IMR-90 (cell line): ENCODE measurements around the gene GALNT9. TPM values are rescaled to one million over a fixed set of nuclear protein-coding genes. Genes with fewer than 3 reads are reported as not detected.

ENCODE experiments used
- ATAC-seq: fragments of 200-7000 bp; cut with Tn5 transposase; 2 replicates; pipeline ENCODE4 v1.9.1; 2020; ENCODE audit warnings: low read depth, mild to moderate bottlenecking, moderate library complexity
- BruUV-seq: library from RNA; stranded (reverse); fragments of 400-500 nt; replicated peaks from 2 replicates; lab custom pipeline; 2021; lab: Mats Ljungman, UMichigan
- CTCF ChIA-PET: fragments of 300-600 bp; formaldehyde crosslinking; extraction: SDS; loops from one replicate; lab custom pipeline; 2021; ENCODE audit warnings: antibody characterized with exemption; lab: Yijun Ruan, JAX
- POLR2A ChIA-PET: fragments of 300-600 bp; sonication (Branson Sonifier 250); formaldehyde crosslinking; loops from one replicate; lab custom pipeline; 2022; ENCODE audit warnings: antibody characterized with exemption; ENCODE audit not compliant: unreplicated experiment; lab: Charles Lee
- DNase-seq: peaks from one replicate; pipeline ENCODE4 v3.0.0; 2013
- H2AFZ ChIP-seq: replicated peaks from 2 replicates; pipeline ENCODE3; 2013; ENCODE audit warnings: low read length, mild to moderate bottlenecking; ENCODE audit not compliant: poor library complexity
- H2AK5ac ChIP-seq: 2 replicates; pipeline ENCODE4 v1.6.1; 2013; ENCODE audit warnings: low read depth, low read length, inconsistent platforms
- H2AK9ac ChIP-seq: replicated peaks from 2 replicates; pipeline ENCODE3; 2013; ENCODE audit warnings: mild to moderate bottlenecking, low read depth, low read length, moderate library complexity; ENCODE audit not compliant: poor library complexity
- H2BK120ac ChIP-seq: 2 replicates; pipeline ENCODE4 v1.6.1; 2013; ENCODE audit warnings: low read depth, low read length, inconsistent platforms
- H2BK15ac ChIP-seq: 3 replicates; pipeline ENCODE4 v1.6.1; 2013; ENCODE audit warnings: low read depth, low read length, inconsistent platforms
- H2BK20ac ChIP-seq: 2 replicates; pipeline ENCODE4 v1.6.1; 2013; ENCODE audit warnings: low read depth, mild to moderate bottlenecking, inconsistent platforms, low read length, moderate library complexity
- H2BK5ac ChIP-seq: 2 replicates; pipeline ENCODE4 v1.6.1; 2013; ENCODE audit warnings: mild to moderate bottlenecking, low read depth, low read length, inconsistent platforms; ENCODE audit not compliant: poor library complexity, severe bottlenecking
- H3K14ac ChIP-seq: replicated peaks from 2 replicates; pipeline ENCODE4 v1.6.1; 2013; ENCODE audit warnings: low read depth, low read length, inconsistent platforms
- H3K18ac ChIP-seq: 2 replicates; pipeline ENCODE4 v1.6.1; 2013; ENCODE audit warnings: low read depth, low read length, control low read depth
- H3K23ac ChIP-seq: 2 replicates; pipeline ENCODE4 v1.6.1; 2013; ENCODE audit warnings: low read depth, low read length, inconsistent platforms
- H3K27ac ChIP-seq: 2 replicates; pipeline ENCODE4 v1.5.1; 2013; ENCODE audit warnings: mild to moderate bottlenecking, control low read depth, low read length; ENCODE audit not compliant: insufficient read depth
- H3K27me3 ChIP-seq: 2 replicates; pipeline ENCODE4 v1.6.1; 2013; ENCODE audit warnings: low read length; ENCODE audit not compliant: control insufficient read depth, insufficient read depth
- H3K36me3 ChIP-seq: 2 replicates; pipeline ENCODE4 v1.6.1; 2013; ENCODE audit warnings: low read length, mixed read lengths; ENCODE audit not compliant: control insufficient read depth, insufficient read depth
- H3K4ac ChIP-seq: 2 replicates; pipeline ENCODE4 v1.6.1; 2013; ENCODE audit warnings: low read depth, low read length, inconsistent platforms
- H3K4me1 ChIP-seq: 2 replicates; pipeline ENCODE4 v1.6.1; 2013; ENCODE audit warnings: low read length, mixed read lengths; ENCODE audit not compliant: control insufficient read depth, insufficient read depth
- H3K4me2 ChIP-seq: 2 replicates; pipeline ENCODE4 v1.6.1; 2013; ENCODE audit warnings: low read depth, mild to moderate bottlenecking, control low read depth, low read length, moderate library complexity
- H3K4me3 ChIP-seq: 2 replicates; pipeline ENCODE4 v1.5.1; 2013; ENCODE audit warnings: low read depth, mild to moderate bottlenecking, control low read depth, low read length, moderate library complexity; ENCODE audit not compliant: insufficient read depth
- H3K56ac ChIP-seq: 2 replicates; pipeline ENCODE4 v1.6.1; 2013; ENCODE audit warnings: low read length, inconsistent platforms; ENCODE audit not compliant: insufficient read depth; ENCODE audit errors: extremely low read depth
- H3K79me1 ChIP-seq, 2 experiments: 2 replicates each; pipeline ENCODE4 v1.6.1; 2013; ENCODE audit warnings: low read length in 2 of 2, inconsistent platforms in 1 of 2, low read depth in 1 of 2
- H3K9ac ChIP-seq: 2 replicates; pipeline ENCODE4 v1.6.1; 2013; ENCODE audit warnings: low read depth, low read length, control low read depth
- H3K9me1 ChIP-seq: 2 replicates; pipeline ENCODE4 v1.6.1; 2013; ENCODE audit warnings: low read length, inconsistent platforms; ENCODE audit not compliant: insufficient read depth
- H3K9me3 ChIP-seq: 2 replicates; pipeline ENCODE4 v1.6.1; 2013; ENCODE audit warnings: low read length; ENCODE audit not compliant: control insufficient read depth, insufficient read depth
- H4K20me1 ChIP-seq: 2 replicates; pipeline ENCODE4 v1.6.1; 2013; ENCODE audit warnings: low read length, inconsistent platforms; ENCODE audit not compliant: insufficient read depth
- H4K5ac ChIP-seq: 2 replicates; pipeline ENCODE4 v1.6.1; 2013; ENCODE audit warnings: mild to moderate bottlenecking, low read depth, low read length, control low read depth
- H4K8ac ChIP-seq, 2 experiments: 2 replicates each; pipeline ENCODE4 v1.6.1; 2013; ENCODE audit warnings: low read depth in 2 of 2, low read length in 2 of 2, control low read depth in 1 of 2, inconsistent platforms in 1 of 2
- H4K91ac ChIP-seq: 2 replicates; pipeline ENCODE4 v1.6.1; 2013; ENCODE audit warnings: low read depth, low read length, inconsistent platforms; ENCODE audit not compliant: insufficient read depth
- POLR2A ChIP-seq: IDR thresholded peaks from 2 replicates; pipeline ENCODE4 v1.6.1; 2012; ENCODE audit warnings: mild to moderate bottlenecking, low read depth, low read length
- RAD21 ChIP-seq: IDR thresholded peaks from 2 replicates; pipeline ENCODE4 v1.6.1; 2012; ENCODE audit warnings: low read length, improper control_type of control experiment
- RCOR1 ChIP-seq: IDR thresholded peaks from 2 replicates; pipeline ENCODE4 v1.6.1; 2012; ENCODE audit warnings: mild to moderate bottlenecking, low read length, improper control_type of control experiment; ENCODE audit not compliant: insufficient replicate concordance
- dilution Hi-C: fragments of 300-500 bp; cut with HindIII; formaldehyde crosslinking; loops from one replicate; pipeline ENCODE4 v1.14.3; 2018; ENCODE audit warnings: low sequenced_read_pairs; ENCODE audit not compliant: unreplicated experiment
- in situ Hi-C: fragments of 300-500 bp; cut with MboI; formaldehyde crosslinking; loops from 3 replicates; pipeline ENCODE4 v1.14.3; 2019; ENCODE audit warnings: low sequenced_read_pairs, inconsistent platforms, mixed read lengths
- intact Hi-C: fragments of 100-400 bp; cut with micrococcal nuclease; formaldehyde crosslinking; loops from 2 replicates; pipeline ENCODE4 v1.10.0; 2022
- polyA plus RNA-seq, 3 experiments: library from polyadenylated mRNA; depleted of rRNA; stranded (reverse); fragments of >200 nt; gene quantifications; 2 replicates each; pipeline ENCODE4 v1.2.3, GENCODE V29; 2012; ENCODE audit warnings: low replicate concordance in 1 of 3
- total RNA-seq: library from RNA; depleted of rRNA; stranded (reverse); fragments of >200 nt; gene quantifications from 2 replicates; pipeline ENCODE4 v1.2.3, GENCODE V29; 2012
- TF ChIP-seq, protein P1 (sequence below): fragments of 150-350 bp; IDR thresholded peaks from 2 replicates; pipeline ENCODE4 v1.6.1; 2016; ENCODE audit warnings: low read depth, mild to moderate bottlenecking, low read length, moderate library complexity, borderline replicate concordance
- TF ChIP-seq, protein P2 (sequence below): fragments of 150-350 bp; IDR thresholded peaks from 2 replicates; pipeline ENCODE4 v1.6.1; 2017; ENCODE audit warnings: mild to moderate bottlenecking, antibody characterized with exemption, low read length, low read depth

The GALNT9 gene
- total and polyA plus RNA-seq, 2 of the 4 experiments (the other 2 are of a cell fraction) = under 0.01 to 0.12 TPM

DNA sequence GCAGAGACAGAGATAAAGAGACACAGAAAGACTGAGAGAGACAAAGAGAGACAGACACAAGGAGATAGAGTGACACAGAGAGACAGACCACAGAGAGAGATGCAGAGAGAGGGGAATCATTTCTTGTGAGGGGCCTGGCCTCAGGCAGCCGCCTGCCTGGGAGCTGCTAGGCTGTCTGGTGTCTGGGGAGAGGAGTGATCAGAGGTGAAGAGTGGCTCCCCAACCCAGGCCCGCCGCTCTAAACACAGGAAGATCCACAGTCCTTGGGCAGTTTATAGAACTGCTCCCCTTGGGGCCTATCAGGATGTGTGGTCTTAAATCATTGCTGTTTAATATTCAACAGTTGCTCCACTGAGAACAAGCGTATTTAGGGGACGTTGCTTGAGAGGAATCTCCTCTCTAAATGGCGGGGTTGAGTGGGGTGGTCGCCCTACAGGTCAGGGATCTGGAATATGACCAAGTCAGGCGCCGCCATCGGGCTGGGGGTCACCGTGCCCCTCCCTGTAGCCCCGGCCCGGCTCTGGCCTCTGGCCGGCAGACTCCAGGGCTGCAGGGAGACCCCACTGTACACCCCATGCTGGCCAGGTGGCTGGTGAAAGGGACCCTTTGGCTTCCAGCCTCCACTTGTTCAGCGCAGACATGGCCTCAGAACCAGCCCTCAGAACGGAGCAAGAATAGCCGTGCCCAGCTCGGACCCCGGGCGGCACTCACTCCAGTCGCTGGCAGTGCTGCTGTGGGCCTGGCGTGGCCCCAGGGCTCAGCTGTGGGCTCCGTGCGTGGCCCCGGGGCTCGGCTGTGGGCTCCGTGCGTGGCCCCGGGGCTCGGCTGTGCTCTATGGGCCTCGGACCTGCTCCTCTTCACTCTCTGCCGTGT lies 89.4 kb downstream of the GALNT9 start (continued):
- TF ChIP-seq, protein P1, sequence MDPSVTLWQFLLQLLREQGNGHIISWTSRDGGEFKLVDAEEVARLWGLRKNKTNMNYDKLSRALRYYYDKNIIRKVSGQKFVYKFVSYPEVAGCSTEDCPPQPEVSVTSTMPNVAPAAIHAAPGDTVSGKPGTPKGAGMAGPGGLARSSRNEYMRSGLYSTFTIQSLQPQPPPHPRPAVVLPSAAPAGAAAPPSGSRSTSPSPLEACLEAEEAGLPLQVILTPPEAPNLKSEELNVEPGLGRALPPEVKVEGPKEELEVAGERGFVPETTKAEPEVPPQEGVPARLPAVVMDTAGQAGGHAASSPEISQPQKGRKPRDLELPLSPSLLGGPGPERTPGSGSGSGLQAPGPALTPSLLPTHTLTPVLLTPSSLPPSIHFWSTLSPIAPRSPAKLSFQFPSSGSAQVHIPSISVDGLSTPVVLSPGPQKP = no peak

DNA sequence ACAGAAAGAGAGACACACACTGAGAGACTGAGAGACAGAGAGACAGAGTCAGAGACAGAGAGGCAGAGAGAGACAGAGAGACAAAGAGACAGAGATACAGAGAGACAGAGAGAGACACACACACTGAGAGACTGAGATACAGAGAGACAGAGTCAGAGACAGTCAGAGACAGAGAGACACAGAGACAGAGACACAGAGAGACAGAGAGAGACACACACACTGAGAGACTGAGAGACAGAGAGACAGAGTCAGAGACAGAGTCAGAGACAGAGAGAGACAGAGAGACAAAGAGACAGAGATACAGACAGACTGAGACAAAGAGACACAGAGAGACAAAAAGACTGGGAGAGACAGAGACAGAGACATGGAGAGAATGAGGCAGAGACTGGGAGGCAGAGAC lies 90.0 kb downstream of the GALNT9 start:
- H2BK15ac ChIP-seq = no peak overlapping the region
- H3K9me3 ChIP-seq = no peaks in the 10 kb centered on the region
- BruUV-seq = no TSS peak

More for the DNA sequence above, 90.0 kb downstream of the GALNT9 start:
- ChIA-PET CTCF (no interaction called here), POLR2A (no interaction called here)
- H2BK120ac ChIP-seq = no peak overlapping the region
- no peak overlapping the region for H4K5ac ChIP-seq
- no peaks in the 10 kb centered on the region for H3K9me1 ChIP-seq
- H3K4me3 ChIP-seq = no peak overlapping the region
- dilution Hi-C loops = no loop called here
- H3K36me3 ChIP-seq = no peaks in the 10 kb centered on the region
- no peak overlapping the region for H3K23ac ChIP-seq
- H2AK9ac ChIP-seq = no peak overlapping the region
- in situ Hi-C loops = no loop called here
- TF ChIP-seq RAD21 (no peak), POLR2A (no peak), RCOR1 (no peak)
- TF ChIP-seq, protein P2, sequence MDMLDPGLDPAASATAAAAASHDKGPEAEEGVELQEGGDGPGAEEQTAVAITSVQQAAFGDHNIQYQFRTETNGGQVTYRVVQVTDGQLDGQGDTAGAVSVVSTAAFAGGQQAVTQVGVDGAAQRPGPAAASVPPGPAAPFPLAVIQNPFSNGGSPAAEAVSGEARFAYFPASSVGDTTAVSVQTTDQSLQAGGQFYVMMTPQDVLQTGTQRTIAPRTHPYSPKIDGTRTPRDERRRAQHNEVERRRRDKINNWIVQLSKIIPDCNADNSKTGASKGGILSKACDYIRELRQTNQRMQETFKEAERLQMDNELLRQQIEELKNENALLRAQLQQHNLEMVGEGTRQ = no peak
- H3K27ac ChIP-seq = no peak overlapping the region
- H3K56ac ChIP-seq = no peak overlapping the region
- H4K20me1 ChIP-seq = no peaks in the 10 kb centered on the region
- H2BK5ac ChIP-seq = no peak overlapping the region
- H3K4me2 ChIP-seq = no peak overlapping the region
- H3K9ac ChIP-seq = no peak overlapping the region
- DNase-seq (no peak), ATAC-seq (no peak)
- no peak overlapping the region for H2AK5ac ChIP-seq
- H4K91ac ChIP-seq = no peak overlapping the region
- no peak overlapping the region for H3K14ac ChIP-seq
- intact Hi-C loops = no loop called here
- no peaks in the 10 kb centered on the region for H3K4me1 ChIP-seq
- no peaks in the 10 kb centered on the region for H3K79me1 ChIP-seq
- H3K4ac ChIP-seq = no peak overlapping the region
- no peaks in the 10 kb centered on the region for H3K27me3 ChIP-seq
- no peak overlapping the region for H4K8ac ChIP-seq
- no peak overlapping the region for H3K18ac ChIP-seq
- H2BK20ac ChIP-seq = no peak overlapping the region
- no peak overlapping the region for H2AFZ ChIP-seq
